ENCODE measurements around the gene DBX1. TPM values are rescaled to one million over a fixed set of nuclear protein-coding genes. Genes with fewer than 3 reads are reported as not detected.

The DBX1 gene
- polyA plus RNA-seq, 2 of the 4 experiments (the other 2 are of a cell fraction) = not detected

DNA sequence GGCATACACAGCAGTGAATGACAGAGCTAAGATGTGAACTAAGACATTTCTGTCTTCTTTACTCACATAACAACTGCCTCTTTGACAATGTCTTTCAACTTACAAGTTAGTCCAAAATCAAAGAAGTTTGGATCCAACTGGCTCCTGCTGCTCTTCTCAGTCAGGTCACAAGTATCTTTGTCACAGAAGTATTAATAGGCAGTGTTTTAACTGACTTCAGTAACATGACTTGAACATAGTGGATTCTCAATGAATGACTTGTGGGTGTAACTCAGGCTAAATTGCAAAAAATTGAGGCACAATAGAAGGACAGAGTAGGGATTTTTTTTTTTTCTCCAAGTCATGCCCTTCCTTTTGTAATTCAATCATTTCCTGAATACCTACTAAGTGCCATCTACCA, 22.6 kb downstream of the DBX1 start:
- H3K4me3 ChIP-seq = no peak overlapping the region
- no peak overlapping the region for H3K4me2 ChIP-seq
- H3K27ac ChIP-seq = no peak overlapping the region
- TF ChIP-seq, protein P1, sequence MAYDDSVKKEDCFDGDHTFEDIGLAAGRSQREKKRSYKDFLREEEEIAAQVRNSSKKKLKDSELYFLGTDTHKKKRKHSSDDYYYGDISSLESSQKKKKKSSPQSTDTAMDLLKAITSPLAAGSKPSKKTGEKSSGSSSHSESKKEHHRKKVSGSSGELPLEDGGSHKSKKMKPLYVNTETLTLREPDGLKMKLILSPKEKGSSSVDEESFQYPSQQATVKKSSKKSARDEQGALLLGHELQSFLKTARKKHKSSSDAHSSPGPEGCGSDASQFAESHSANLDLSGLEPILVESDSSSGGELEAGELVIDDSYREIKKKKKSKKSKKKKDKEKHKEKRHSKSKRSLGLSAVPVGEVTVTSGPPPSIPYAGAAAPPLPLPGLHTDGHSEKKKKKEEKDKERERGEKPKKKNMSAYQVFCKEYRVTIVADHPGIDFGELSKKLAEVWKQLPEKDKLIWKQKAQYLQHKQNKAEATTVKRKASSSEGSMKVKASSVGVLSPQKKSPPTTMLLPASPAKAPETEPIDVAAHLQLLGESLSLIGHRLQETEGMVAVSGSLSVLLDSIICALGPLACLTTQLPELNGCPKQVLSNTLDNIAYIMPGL (CRISPR knock-in tag; IDR thresholded peaks at IDR 0.05; ENCODE audit: borderline replicate concordance) = no peak
- ChIA-PET CTCF (interaction anchor here (0.8 to 8.5 kb wide), 6 partner anchors 9 to 584 kb away, joined by 3 to 169 read pairs (median 6); no protein-coding TSS in a partner anchor), POLR2A (no interaction called here)
- DNase-seq (ENCODE audit: low read depth in 1 of 2, low spot score in 1 of 2) (no peak), ATAC-seq (no peak), FAIRE-seq (no peak)
- no peaks in the 10 kb centered on the region for H3K4me1 ChIP-seq
- no peaks in the 10 kb centered on the region for H3K9me3 ChIP-seq

- ATAC-seq (no peak), DNase-seq (ENCODE audit: low read depth in 1 of 2, low spot score in 1 of 2) (no peak), FAIRE-seq (no peak)
- TF ChIP-seq NR3C1 (IDR thresholded peaks at IDR 0.05) (no peak), BHLHE40 (IDR thresholded peaks at IDR 0.05; ENCODE audit: low read depth, low read length) (no peak), FOXS1 (CRISPR knock-in tag; IDR thresholded peaks at IDR 0.05) (no peak), PBX3 (IDR thresholded peaks at IDR 0.05) (no peak), EHF (CRISPR knock-in tag; IDR thresholded peaks at IDR 0.05) (no peak), NFE2L2 (conservative IDR thresholded peaks at IDR 0.05; ENCODE audit: low read length) (no peak), REST (IDR thresholded peaks at IDR 0.05) (no peak), FOSL2 (IDR thresholded peaks at IDR 0.05) (no peak), FOSL2 (CRISPR knock-in tag; IDR thresholded peaks at IDR 0.05) (no peak), POLR2A (IDR thresholded peaks at IDR 0.05; ENCODE audit: low read length) (no peak), CEBPB (IDR thresholded peaks at IDR 0.05) (no peak), CHD4 (IDR thresholded peaks at IDR 0.05; ENCODE audit: borderline replicate concordance) (no peak), HOXB13 (CRISPR knock-in tag; IDR thresholded peaks at IDR 0.05; ENCODE audit: low read depth) (no peak), RNF2 (IDR thresholded peaks at IDR 0.05; ENCODE audit: borderline replicate concordance, low read depth) (no peak), HOXB5 (CRISPR knock-in tag; IDR thresholded peaks at IDR 0.05) (no peak)
- Histone ChIP-seq H3K27ac (no peak overlapping the region), H3K4me3 (no peak overlapping the region), H3K9me3 (no peaks in the 10 kb centered on the region), H3K4me1 (peaks cover 4% of the 10 kb centered on the region; the same call in 1 of the 3 replicates), H3K4me2 (no peak overlapping the region)
- ChIA-PET POLR2A (no interaction called here), CTCF (interaction anchor here (0.8 to 9.1 kb wide), 8 partner anchors 15 to 578 kb away, joined by 3 to 169 read pairs (median 68); no protein-coding TSS in a partner anchor)
- 85% methylated on average over 5 of the region's 5 CpGs for WGBS (ENCODE audit: missing lambda C conversion rate)
Measured at GRCh38 chr11:20134991-20135736, 25.1 kb downstream of the DBX1 start.

DNA sequence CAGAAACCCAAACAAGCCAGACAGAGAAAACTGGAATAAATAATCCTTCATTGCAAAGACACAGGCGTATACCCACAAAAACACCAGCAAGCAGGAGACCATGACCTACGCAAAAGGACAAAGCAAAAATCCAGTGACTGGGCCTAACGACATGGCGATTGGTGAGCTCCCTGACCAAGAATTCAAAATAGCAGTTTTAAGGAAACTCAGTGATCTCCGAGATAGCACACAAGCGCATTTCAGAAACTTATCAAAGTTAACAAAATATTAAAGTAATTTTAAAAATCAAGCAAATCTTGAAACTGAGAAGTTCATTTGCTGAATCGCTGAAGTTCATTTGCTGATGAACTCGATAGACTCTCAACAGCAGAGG, 27.6 kb downstream of the DBX1 start:
- no peak overlapping the region; the same call in 2 of the 3 replicates for H3K4me3 ChIP-seq
- ATAC-seq = no peak

More for the DNA sequence above, 27.6 kb downstream of the DBX1 start:
- ChIA-PET CTCF (interaction anchor here (0.6 to 9.1 kb wide), 73 partner anchors 9 to 1055 kb away, joined by 3 to 169 read pairs (median 6); no protein-coding TSS in a partner anchor), POLR2A (interaction anchor here (0.7 kb wide), 1 partner anchor 229 kb away, joined by 3 read pairs; no protein-coding TSS in a partner anchor)
- no peak for DNase-seq (ENCODE audit: low read depth in 1 of 2, low spot score in 1 of 2)
- WGBS (ENCODE audit: missing lambda C conversion rate) = 30% methylated on average over 8 of the region's 8 CpGs
- Histone ChIP-seq H3K4me2 (peak overlapping the region; percentile 82), H3K9me3 (no peaks in the 10 kb centered on the region), H3K4me1 (peaks cover 8% of the 10 kb centered on the region; the same call in 1 of the 3 replicates), H3K27ac (peak overlapping the region; percentile 75 to 88; a peak in 5 of 6 replicates)
- FAIRE-seq = no peak
- TF ChIP-seq E2F6 (IDR thresholded peaks at IDR 0.05; ENCODE audit: borderline replicate concordance, low read depth) = no peak
- TF ChIP-seq, protein P1 (CRISPR knock-in tag; IDR thresholded peaks at IDR 0.05; ENCODE audit: borderline replicate concordance) = no peak
